Nephron progenitor cell (in vitro differentiated cells): ENCODE data around the gene GCNT2.

Source experiments
- DNase-seq: peaks from one replicate; pipeline ENCODE4 v3.0.0; 2021
- H3K27ac Mint-ChIP-seq: 2 replicates; pipeline ENCODE4 v1.8.0; 2021; ENCODE audit warnings: mild to moderate bottlenecking, moderate library complexity, mixed read lengths
- H3K27me3 Mint-ChIP-seq: 2 replicates; pipeline ENCODE4 v1.8.0; 2021; ENCODE audit warnings: mild to moderate bottlenecking, low read depth, mixed read lengths; ENCODE audit not compliant: poor library complexity
- H3K36me3 Mint-ChIP-seq: 2 replicates; pipeline ENCODE4 v1.8.0; 2021; ENCODE audit warnings: low read depth, mixed read lengths
- H3K4me1 Mint-ChIP-seq: 2 replicates; pipeline ENCODE4 v1.8.0; 2021; ENCODE audit warnings: mixed read lengths
- H3K4me3 Mint-ChIP-seq: 2 replicates; pipeline ENCODE4 v1.8.0; 2021; ENCODE audit warnings: mild to moderate bottlenecking, moderate library complexity, mixed read lengths
- H3K9me3 Mint-ChIP-seq: 2 replicates; pipeline ENCODE4 v1.8.0; 2021; ENCODE audit warnings: mild to moderate bottlenecking, moderate library complexity, mixed read lengths
- CTCF ChIP-seq: fragments of 200-600 bp; sonication (generic); IDR thresholded peaks from 2 replicates; pipeline ENCODE4 v1.5.0; 2021; ENCODE audit warnings: antibody characterized with exemption

The GCNT2 gene

GRCh38 chr6:10555625-10556309, 34.6 kb downstream of the GCNT2 start:
- H3K4me3 Mint-ChIP-seq: peak overlapping the region; percentile 91
- peak overlapping the region; percentile 97 for H3K27ac Mint-ChIP-seq
- H3K27me3 Mint-ChIP-seq: peaks cover 14% of the 10 kb centered on the region
- peak; percentile 55 for DNase-seq
- peaks cover 77% of the 10 kb centered on the region for H3K4me1 Mint-ChIP-seq
- H3K9me3 Mint-ChIP-seq: no peaks in the 10 kb centered on the region
- H3K36me3 Mint-ChIP-seq: no peaks in the 10 kb centered on the region
- no peak for TF ChIP-seq CTCF

GRCh38 chr6:10556589-10556988, 35.4 kb downstream of the GCNT2 start:
- TF ChIP-seq CTCF: no peak
- Mint-ChIP-seq H3K27ac (peak overlapping the region; percentile 97), H3K36me3 (peaks cover 2% of the 10 kb centered on the region), H3K4me1 (peaks cover 85% of the 10 kb centered on the region), H3K27me3 (peaks cover 14% of the 10 kb centered on the region), H3K4me3 (peak overlapping the region; percentile 91), H3K9me3 (no peaks in the 10 kb centered on the region)
- no peak for DNase-seq

- H3K36me3 Mint-ChIP-seq: peaks cover 6% of the 10 kb centered on the region
- TF ChIP-seq CTCF: no peak
- DNase-seq: no peak
- H3K9me3 Mint-ChIP-seq: no peaks in the 10 kb centered on the region
- peak overlapping the region; percentile 91 for H3K4me3 Mint-ChIP-seq
- peaks cover 89% of the 10 kb centered on the region for H3K4me1 Mint-ChIP-seq
- H3K27me3 Mint-ChIP-seq: peaks cover 14% of the 10 kb centered on the region
- no peak overlapping the region for H3K27ac Mint-ChIP-seq
Measured at GRCh38 chr6:10556992-10557391, 35.8 kb downstream of the GCNT2 start.

GRCh38 chr6:10557913-10558312, 36.8 kb downstream of the GCNT2 start:
- no peak for TF ChIP-seq CTCF
- H3K9me3 Mint-ChIP-seq: no peaks in the 10 kb centered on the region
- peak overlapping the region; percentile 91 for H3K4me3 Mint-ChIP-seq
- H3K27ac Mint-ChIP-seq: no peak overlapping the region
- H3K36me3 Mint-ChIP-seq: peaks cover 6% of the 10 kb centered on the region
- no peak for DNase-seq
- H3K4me1 Mint-ChIP-seq: peaks cover 95% of the 10 kb centered on the region
- peaks cover 14% of the 10 kb centered on the region for H3K27me3 Mint-ChIP-seq

GRCh38 chr6:10558565-10558964, 37.4 kb downstream of the GCNT2 start:
- DNase-seq: no peak
- H3K4me1 Mint-ChIP-seq: peaks cover 90% of the 10 kb centered on the region

More at GRCh38 chr6:10558565-10558964, 37.4 kb downstream of the GCNT2 start:
- no peak for TF ChIP-seq CTCF
- Mint-ChIP-seq H3K4me3 (peak overlapping the region; percentile 91), H3K36me3 (peaks cover 6% of the 10 kb centered on the region), H3K27ac (peak overlapping the region; percentile 25), H3K9me3 (no peaks in the 10 kb centered on the region), H3K27me3 (peaks cover 9% of the 10 kb centered on the region)
